SU-DHL-6 (cell line): ENCODE data around the gene AP3D1.
"Not testable (repeated sequence)": the region's sequence is repeated elsewhere in the genome, so short reads cannot be mapped to it uniquely, and the experiment has no call there.

ENCODE experiments used
- H2AFZ ChIP-seq: fragments of 200-600 bp; sonication (generic); 2 replicates; pipeline ENCODE4 v1.6.1; 2014; ENCODE audit warnings: low read depth, mild to moderate bottlenecking, moderate library complexity, mixed read lengths, antibody characterized with exemption, low read length; ENCODE audit not compliant: severe bottlenecking
- H3F3A ChIP-seq: fragments of 200-600 bp; shearing (Covaris generic); 2 replicates; pipeline ENCODE4 v1.6.0; 2016; ENCODE audit warnings: antibody characterized with exemption, mild to moderate bottlenecking; ENCODE audit not compliant: insufficient read depth
- H3K27ac ChIP-seq: fragments of 200-600 bp; sonication (generic); 2 replicates; pipeline ENCODE4 v1.5.1; 2016; ENCODE audit warnings: low read depth, mild to moderate bottlenecking, low read length, moderate library complexity, mixed read lengths
- H3K27me3 ChIP-seq: fragments of 200-600 bp; sonication (generic), shearing (Covaris generic); 2 replicates; pipeline ENCODE4 v1.6.0; 2014; ENCODE audit warnings: mild to moderate bottlenecking, low read length
- H3K36me3 ChIP-seq: fragments of 200-600 bp; sonication (generic); 2 replicates; pipeline ENCODE4 v1.6.1; 2014; ENCODE audit warnings: mild to moderate bottlenecking, low read length, mixed read lengths
- H3K4me2 ChIP-seq: fragments of 300-600, 200-600 bp; shearing (Covaris generic), sonication (generic); 2 replicates; pipeline ENCODE4 v1.6.0; 2014; ENCODE audit warnings: low read length, low read depth, mild to moderate bottlenecking; ENCODE audit not compliant: poor library complexity, severe bottlenecking
- H3K4me3 ChIP-seq: fragments of 200-600 bp; sonication (generic); 2 replicates; pipeline ENCODE4 v1.5.1; 2014; ENCODE audit warnings: antibody characterized with exemption, low read length, mild to moderate bottlenecking, mixed read lengths; ENCODE audit not compliant: insufficient read depth, poor library complexity, severe bottlenecking
- H3K79me2 ChIP-seq: fragments of 200-600 bp; sonication (generic); 2 replicates; pipeline ENCODE4 v1.6.1; 2014; ENCODE audit warnings: mild to moderate bottlenecking, low read length, moderate library complexity; ENCODE audit not compliant: insufficient read depth
- H3K9ac ChIP-seq: fragments of 200-600 bp; sonication (generic); 2 replicates; pipeline ENCODE4 v1.7.0; 2014; ENCODE audit warnings: mild to moderate bottlenecking, low read length
- H3K9me2 ChIP-seq: fragments of 200-600 bp; sonication (generic); replicated peaks from 2 replicates; pipeline ENCODE4 v1.6.1; 2014; ENCODE audit warnings: low read length; ENCODE audit not compliant: insufficient read depth
- H3K9me3 ChIP-seq: fragments of 200-600 bp; sonication (generic); 2 replicates; pipeline ENCODE4 v1.6.1; 2014; ENCODE audit warnings: low read length, mixed read lengths; ENCODE audit not compliant: insufficient read depth
- H4K20me1 ChIP-seq: fragments of 200-600 bp; sonication (generic); 2 replicates; pipeline ENCODE4 v1.6.1; 2014; ENCODE audit warnings: low read depth, mild to moderate bottlenecking, antibody characterized with exemption, low read length, moderate library complexity, mixed read lengths
- EZH2phosphoT487 ChIP-seq: fragments of 200-600 bp; sonication (generic), shearing (Covaris generic); conservative IDR thresholded peaks from 2 replicates; pipeline ENCODE4 v1.6.1; 2018; ENCODE audit warnings: mild to moderate bottlenecking, antibody characterized with exemption, low read length, moderate library complexity, mixed read lengths
- TF ChIP-seq, protein P1 (sequence below): fragments of 200-600 bp; sonication (generic); IDR thresholded peaks from one replicate; pipeline ENCODE4 v1.5.1; 2017; ENCODE audit warnings: antibody characterized with exemption, mild to moderate bottlenecking, low read length, moderate library complexity; ENCODE audit not compliant: insufficient read depth, poor library complexity, severe bottlenecking

The AP3D1 gene

DNA sequence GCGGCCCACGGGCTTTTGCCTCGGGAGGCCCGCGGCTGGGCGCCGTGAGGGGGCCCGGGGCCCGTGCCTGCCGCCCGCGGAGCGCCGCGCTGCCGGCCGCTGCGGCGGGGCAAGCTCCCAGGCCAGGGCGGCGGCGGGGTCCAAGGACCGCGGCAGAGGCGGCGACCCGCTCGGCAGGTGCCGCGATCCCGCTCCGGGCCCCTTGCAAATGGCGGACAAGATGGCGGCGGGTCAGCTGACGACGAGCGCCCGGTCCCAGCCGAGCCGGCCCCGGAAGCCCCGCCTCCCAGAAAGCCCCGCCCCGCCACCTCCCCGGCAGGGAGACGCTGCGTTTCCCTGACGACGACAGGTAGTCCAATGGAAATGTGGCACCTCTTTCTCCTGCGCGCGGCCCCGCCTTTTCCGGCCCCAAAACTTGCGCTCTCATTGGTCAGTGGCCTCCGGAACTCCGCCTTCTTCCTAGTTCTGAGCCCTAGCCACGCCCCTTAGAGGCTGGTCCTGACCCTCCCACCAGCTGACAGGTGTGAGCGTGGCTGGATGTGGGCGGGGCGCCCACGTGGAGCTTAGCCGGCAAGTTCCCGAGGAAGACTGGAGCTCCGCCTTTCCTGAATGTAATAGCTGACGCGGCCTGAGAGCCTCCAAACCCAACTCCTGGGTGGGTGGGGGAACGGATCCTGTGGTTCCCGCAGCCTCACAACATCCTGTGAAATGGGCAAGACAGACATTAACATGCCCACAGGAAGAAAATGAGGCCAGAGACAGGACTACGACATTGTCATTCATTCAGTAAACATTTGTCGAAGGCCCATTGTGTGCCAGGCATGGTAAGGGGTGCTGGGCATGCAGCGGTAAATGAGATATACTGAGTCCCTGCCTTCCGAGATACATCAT is at the start of gene AP3D1:
AP3D1 (minus strand) TSS at position 228 of the 891 bp plus-strand sequence. CDS start 232 bp downstream, outside the sequence.
- Histone ChIP-seq H3K4me3 (peak within 1 kb of the TSS; percentile 98), H3F3A (no peaks in the 10 kb centered on the region), H3K27me3 (no peaks in the 10 kb centered on the region), H3K79me2 (peaks cover 44% of the 10 kb centered on the region), H3K27ac (peak within 1 kb of the TSS; percentile 27; the same call in 1 of the 2 replicates), H3K4me2 (peak within 1 kb of the TSS; percentile 71), H2AFZ (no peak within 1 kb of the TSS), H3K9ac (peak within 1 kb of the TSS; percentile 96), H3K9me2 (no peaks in the 10 kb centered on the region), H4K20me1 (no peaks in the 10 kb centered on the region; the same call in 1 of the 2 replicates), H3K9me3 (no peaks in the 10 kb centered on the region), H3K36me3 (no peaks in the 10 kb centered on the region)
- TF ChIP-seq EZH2phosphoT487 = no peak
- TF ChIP-seq, protein P1, sequence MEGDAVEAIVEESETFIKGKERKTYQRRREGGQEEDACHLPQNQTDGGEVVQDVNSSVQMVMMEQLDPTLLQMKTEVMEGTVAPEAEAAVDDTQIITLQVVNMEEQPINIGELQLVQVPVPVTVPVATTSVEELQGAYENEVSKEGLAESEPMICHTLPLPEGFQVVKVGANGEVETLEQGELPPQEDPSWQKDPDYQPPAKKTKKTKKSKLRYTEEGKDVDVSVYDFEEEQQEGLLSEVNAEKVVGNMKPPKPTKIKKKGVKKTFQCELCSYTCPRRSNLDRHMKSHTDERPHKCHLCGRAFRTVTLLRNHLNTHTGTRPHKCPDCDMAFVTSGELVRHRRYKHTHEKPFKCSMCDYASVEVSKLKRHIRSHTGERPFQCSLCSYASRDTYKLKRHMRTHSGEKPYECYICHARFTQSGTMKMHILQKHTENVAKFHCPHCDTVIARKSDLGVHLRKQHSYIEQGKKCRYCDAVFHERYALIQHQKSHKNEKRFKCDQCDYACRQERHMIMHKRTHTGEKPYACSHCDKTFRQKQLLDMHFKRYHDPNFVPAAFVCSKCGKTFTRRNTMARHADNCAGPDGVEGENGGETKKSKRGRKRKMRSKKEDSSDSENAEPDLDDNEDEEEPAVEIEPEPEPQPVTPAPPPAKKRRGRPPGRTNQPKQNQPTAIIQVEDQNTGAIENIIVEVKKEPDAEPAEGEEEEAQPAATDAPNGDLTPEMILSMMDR = no peak

DNA sequence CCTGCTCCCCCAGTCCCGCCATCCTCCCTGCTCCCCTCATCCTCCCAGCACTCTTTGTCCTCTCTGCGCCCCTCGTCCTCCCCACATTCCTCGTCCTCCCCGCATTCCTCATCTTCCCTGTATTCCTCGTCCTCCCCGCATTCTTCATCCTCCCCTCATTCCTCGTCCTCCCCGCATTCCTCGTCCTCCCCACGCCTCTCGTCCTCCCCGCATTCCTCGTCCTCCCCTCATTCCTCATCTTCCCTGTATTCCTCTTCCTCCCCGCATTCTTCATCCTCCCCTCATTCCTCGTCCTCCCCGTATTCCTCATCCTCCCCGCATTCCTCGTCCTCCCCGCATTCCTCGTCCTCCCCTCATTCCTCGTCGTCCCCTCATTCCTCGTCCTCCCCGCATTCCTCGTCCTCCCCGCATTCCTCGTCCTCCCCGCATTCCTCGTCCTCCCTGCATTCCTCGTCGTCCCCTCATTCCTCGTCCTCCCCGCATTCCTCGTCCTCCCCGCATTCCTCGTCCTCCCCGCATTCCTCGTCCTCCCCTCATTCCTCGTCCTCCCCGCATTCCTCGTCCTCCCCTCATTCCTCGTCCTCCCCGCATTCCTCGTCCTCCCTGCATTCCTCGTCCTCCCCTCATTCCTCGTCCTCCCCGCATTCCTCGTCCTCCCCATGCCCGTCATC is 49.4 kb upstream of the AP3D1 start:
- H3K36me3 ChIP-seq, H3K9ac ChIP-seq: not testable (repeated sequence)

DNA sequence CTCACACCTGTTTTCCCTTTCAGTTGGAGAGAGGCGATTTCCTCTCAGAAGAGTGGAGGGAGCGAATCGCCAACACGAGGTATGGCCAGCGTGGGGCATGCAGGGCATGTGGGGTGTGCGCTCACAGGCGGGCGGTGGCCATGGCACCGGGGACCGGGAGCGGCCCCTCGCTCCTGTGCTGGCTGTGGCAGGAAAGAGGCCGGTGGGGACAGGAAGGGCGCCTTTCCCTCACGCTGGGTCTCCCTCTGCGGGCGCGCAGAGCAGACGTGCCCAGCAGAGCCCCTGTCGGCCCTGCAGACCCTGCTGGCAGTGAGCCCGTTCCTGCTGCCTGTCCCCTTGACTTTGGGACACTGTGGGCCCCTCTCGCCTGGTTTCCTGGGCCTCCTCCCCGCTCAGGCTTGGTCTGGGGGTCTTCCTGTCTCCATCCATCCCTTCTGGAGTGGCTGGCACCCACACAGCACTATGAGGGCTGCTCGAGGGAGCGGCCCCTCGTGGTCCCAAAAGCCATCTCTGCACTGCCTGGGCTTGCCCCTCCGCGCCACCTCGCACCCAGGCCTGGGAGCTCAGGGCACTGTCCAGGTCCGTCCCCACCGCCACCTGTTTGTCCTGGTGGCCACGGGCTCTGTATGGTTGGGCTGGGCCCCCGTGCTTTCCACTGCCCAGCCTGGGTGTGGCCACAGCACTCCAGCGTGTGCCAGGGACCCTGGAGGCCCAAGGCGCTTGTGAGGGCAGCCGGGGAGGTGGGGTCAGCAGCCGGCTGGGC is 48.7 kb upstream of the AP3D1 start:
- H3K4me2 ChIP-seq = no peak overlapping the region
- H3K27me3 ChIP-seq = no peaks in the 10 kb centered on the region
- no peak overlapping the region for H3K9ac ChIP-seq
- H3K9me3 ChIP-seq = no peaks in the 10 kb centered on the region
- H3K4me3 ChIP-seq = no peak overlapping the region
- H3K9me2 ChIP-seq = no peaks in the 10 kb centered on the region
- no peaks in the 10 kb centered on the region for H3F3A ChIP-seq
- TF ChIP-seq, protein P1 = no peak
- no peak for TF ChIP-seq EZH2phosphoT487
- no peaks in the 10 kb centered on the region for H4K20me1 ChIP-seq
- no peak overlapping the region for H2AFZ ChIP-seq
- peaks cover 20% of the 10 kb centered on the region; the same call in 1 of the 2 replicates for H3K79me2 ChIP-seq
- no peaks in the 10 kb centered on the region for H3K36me3 ChIP-seq
- H3K27ac ChIP-seq = no peak overlapping the region

More for the DNA sequence above, 49.4 kb upstream of the AP3D1 start:
- not testable (repeated sequence) for H3F3A ChIP-seq, H2AFZ ChIP-seq, H3K27me3 ChIP-seq, H3K4me3 ChIP-seq, H4K20me1 ChIP-seq, H3K27ac ChIP-seq, H3K9me2 ChIP-seq, H3K4me2 ChIP-seq, H3K9me3 ChIP-seq
- peaks cover 14% of the 10 kb centered on the region; the same call in 1 of the 2 replicates for H3K79me2 ChIP-seq
